ENCODE results near the gene FNDC11.

DNA sequence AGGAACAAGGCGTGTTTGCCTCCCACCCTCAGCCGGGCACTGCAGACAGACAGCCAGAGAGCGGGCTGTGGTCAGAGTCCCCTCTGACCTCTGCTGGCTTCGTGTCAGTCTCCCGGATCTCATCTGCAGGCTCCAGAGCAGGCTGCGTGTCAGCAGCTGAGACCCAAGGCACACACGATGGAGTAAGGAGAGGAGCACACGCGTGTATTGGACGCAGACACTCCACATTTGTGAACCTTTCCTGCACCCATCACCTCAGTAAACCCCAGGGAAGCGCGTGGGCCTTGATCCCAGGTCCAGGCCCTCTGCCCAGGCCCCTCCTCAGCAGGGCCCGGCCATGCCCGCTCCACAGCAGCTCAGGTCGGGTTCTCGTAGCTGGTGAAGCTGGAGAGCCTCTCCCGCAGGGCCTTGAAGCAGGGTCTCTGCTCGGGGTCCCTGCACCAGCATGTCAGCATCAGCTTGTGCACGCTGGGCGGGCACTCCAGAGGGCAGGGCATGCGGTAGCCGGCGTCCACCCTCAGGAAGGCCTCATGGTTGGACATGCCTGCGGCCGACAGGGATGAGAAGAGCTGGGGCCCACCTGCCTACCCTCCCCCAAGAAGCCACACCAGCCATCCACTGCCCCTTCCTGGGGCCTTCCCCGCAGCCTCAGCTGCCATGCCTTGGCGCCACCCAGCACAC is 24.6 kb upstream of the FNDC11 start:
- TF ChIP-seq, protein P1, sequence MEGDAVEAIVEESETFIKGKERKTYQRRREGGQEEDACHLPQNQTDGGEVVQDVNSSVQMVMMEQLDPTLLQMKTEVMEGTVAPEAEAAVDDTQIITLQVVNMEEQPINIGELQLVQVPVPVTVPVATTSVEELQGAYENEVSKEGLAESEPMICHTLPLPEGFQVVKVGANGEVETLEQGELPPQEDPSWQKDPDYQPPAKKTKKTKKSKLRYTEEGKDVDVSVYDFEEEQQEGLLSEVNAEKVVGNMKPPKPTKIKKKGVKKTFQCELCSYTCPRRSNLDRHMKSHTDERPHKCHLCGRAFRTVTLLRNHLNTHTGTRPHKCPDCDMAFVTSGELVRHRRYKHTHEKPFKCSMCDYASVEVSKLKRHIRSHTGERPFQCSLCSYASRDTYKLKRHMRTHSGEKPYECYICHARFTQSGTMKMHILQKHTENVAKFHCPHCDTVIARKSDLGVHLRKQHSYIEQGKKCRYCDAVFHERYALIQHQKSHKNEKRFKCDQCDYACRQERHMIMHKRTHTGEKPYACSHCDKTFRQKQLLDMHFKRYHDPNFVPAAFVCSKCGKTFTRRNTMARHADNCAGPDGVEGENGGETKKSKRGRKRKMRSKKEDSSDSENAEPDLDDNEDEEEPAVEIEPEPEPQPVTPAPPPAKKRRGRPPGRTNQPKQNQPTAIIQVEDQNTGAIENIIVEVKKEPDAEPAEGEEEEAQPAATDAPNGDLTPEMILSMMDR (IDR thresholded peaks at IDR 0.05; ENCODE audit: extremely low read depth in 1 of 2, insufficient read depth in 1 of 2, low read depth in 1 of 2, low read length in 2 of 2), result no peak
- TF ChIP-seq MYC (IDR thresholded peaks at IDR 0.05; ENCODE audit: low read depth, low read length), result no peak
- TF ChIP-seq POLR2A (IDR thresholded peaks at IDR 0.05; ENCODE audit: low read depth, low read length), result no peak
- no peak for TF ChIP-seq EZH2 (IDR thresholded peaks at IDR 0.05; ENCODE audit: borderline replicate concordance, low read depth, low read length, severe bottlenecking)

Data from endothelial cell of umbilical vein (primary cell).